PFSK-1 (cell line): ENCODE results near the gene OMA1.

ENCODE experiments used
- FOXP2 ChIP-seq: optimal IDR thresholded peaks from 2 replicates; pipeline ENCODE3; 2011; ENCODE audit warnings: borderline replicate concordance, control low read depth, inconsistent platforms; ENCODE audit not compliant: insufficient read depth; ENCODE audit errors: extremely low read length, extremely low read depth
- POLR2AphosphoS5 ChIP-seq: IDR thresholded peaks from 2 replicates; pipeline ENCODE4 v1.6.1; 2012; ENCODE audit warnings: low read depth, mild to moderate bottlenecking, control low read depth, low read length, moderate library complexity
- SIN3A ChIP-seq: IDR thresholded peaks from 2 replicates; pipeline ENCODE4 v1.6.1; 2012; ENCODE audit warnings: mild to moderate bottlenecking, low read length, moderate library complexity, borderline replicate concordance; ENCODE audit not compliant: insufficient read depth
- TAF1 ChIP-seq: IDR thresholded peaks from 2 replicates; pipeline ENCODE4 v1.6.1; 2012; ENCODE audit warnings: low read length, control low read depth, borderline replicate concordance; ENCODE audit not compliant: insufficient read depth
- TF ChIP-seq, protein P1 (sequence below), 2 experiments: IDR thresholded peaks; 2 replicates each; pipeline versions ENCODE4 v1.6.1 to v1.8.0; 2011 to 2012; ENCODE audit warnings: low read depth in 2 of 2, low read length in 2 of 2, control low read depth in 1 of 2, inconsistent platforms in 1 of 2, mild to moderate bottlenecking in 1 of 2, moderate library complexity in 1 of 2; ENCODE audit not compliant: insufficient read depth in 1 of 2

DNA sequence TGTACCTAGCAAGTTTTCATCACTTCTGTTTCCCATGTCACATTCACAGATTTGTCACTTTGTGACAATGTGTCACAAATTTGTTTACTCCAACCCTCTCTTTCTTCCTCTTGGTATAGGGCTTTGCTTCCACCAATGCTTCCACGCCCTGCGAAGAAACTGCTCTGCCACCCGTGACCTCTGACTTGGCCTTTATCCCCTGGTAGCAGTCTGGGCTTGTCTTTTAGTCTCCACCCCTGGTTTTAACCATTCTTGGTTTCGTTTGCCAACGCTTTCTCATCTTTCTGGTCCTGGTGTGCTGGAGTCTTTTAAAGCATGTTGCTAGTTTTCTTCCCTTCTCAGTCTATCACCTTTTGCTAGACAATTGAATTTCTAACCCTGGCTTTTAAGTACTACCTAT, 22.4 kb upstream of the OMA1 start:
- TF ChIP-seq POLR2AphosphoS5: no peak
- no peak for TF ChIP-seq SIN3A
- no peak for TF ChIP-seq TAF1
- TF ChIP-seq, protein P1, sequence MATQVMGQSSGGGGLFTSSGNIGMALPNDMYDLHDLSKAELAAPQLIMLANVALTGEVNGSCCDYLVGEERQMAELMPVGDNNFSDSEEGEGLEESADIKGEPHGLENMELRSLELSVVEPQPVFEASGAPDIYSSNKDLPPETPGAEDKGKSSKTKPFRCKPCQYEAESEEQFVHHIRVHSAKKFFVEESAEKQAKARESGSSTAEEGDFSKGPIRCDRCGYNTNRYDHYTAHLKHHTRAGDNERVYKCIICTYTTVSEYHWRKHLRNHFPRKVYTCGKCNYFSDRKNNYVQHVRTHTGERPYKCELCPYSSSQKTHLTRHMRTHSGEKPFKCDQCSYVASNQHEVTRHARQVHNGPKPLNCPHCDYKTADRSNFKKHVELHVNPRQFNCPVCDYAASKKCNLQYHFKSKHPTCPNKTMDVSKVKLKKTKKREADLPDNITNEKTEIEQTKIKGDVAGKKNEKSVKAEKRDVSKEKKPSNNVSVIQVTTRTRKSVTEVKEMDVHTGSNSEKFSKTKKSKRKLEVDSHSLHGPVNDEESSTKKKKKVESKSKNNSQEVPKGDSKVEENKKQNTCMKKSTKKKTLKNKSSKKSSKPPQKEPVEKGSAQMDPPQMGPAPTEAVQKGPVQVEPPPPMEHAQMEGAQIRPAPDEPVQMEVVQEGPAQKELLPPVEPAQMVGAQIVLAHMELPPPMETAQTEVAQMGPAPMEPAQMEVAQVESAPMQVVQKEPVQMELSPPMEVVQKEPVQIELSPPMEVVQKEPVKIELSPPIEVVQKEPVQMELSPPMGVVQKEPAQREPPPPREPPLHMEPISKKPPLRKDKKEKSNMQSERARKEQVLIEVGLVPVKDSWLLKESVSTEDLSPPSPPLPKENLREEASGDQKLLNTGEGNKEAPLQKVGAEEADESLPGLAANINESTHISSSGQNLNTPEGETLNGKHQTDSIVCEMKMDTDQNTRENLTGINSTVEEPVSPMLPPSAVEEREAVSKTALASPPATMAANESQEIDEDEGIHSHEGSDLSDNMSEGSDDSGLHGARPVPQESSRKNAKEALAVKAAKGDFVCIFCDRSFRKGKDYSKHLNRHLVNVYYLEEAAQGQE (IDR thresholded peaks at IDR 0.05; ENCODE audit: insufficient read depth in 1 of 2, low read depth in 2 of 2, low read length in 2 of 2): no peak
- TF ChIP-seq FOXP2: no peak
